GM23248 (cell line): ENCODE data around the gene BMAL1. TPM values are rescaled to one million over a fixed set of nuclear protein-coding genes. Genes with fewer than 3 reads are reported as not detected.
A peak's percentile ranks its signal among the peaks of the same experiment; 100 is the strongest.

Source experiments
- DNase-seq: peaks from one replicate; pipeline ENCODE4 v3.0.0-alpha.2; 2015
- H2AFZ ChIP-seq: fragments of 200-600 bp; sonication (generic); 2 replicates; pipeline ENCODE4 v1.6.1; 2016; ENCODE audit warnings: antibody characterized with exemption
- H3F3A ChIP-seq: fragments of 200-600 bp; sonication (generic); 2 replicates; pipeline ENCODE4 v1.6.1; 2016; ENCODE audit warnings: mild to moderate bottlenecking, antibody characterized with exemption, mixed run types; ENCODE audit not compliant: insufficient read depth
- H3K27ac ChIP-seq: fragments of 200-600 bp; sonication (generic); 2 replicates; pipeline ENCODE4 v1.5.1; 2016; ENCODE audit warnings: mild to moderate bottlenecking
- H3K27me3 ChIP-seq: fragments of 200-600 bp; sonication (generic); replicated peaks from 2 replicates; pipeline ENCODE4 v1.6.1; 2016; ENCODE audit warnings: mild to moderate bottlenecking; ENCODE audit not compliant: insufficient read depth
- H3K36me3 ChIP-seq: fragments of 200-600 bp; sonication (generic); 2 replicates; pipeline ENCODE4 v1.6.1; 2016; ENCODE audit warnings: low read depth, mild to moderate bottlenecking
- H3K4me1 ChIP-seq: fragments of 200-600 bp; sonication (generic); 2 replicates; pipeline ENCODE4 v1.6.1; 2016; ENCODE audit warnings: mild to moderate bottlenecking; ENCODE audit not compliant: insufficient read depth
- H3K4me2 ChIP-seq: fragments of 200-600 bp; sonication (generic); one replicate; pipeline ENCODE4 v1.6.1; 2016; ENCODE audit warnings: mild to moderate bottlenecking; ENCODE audit not compliant: unreplicated experiment
- H3K4me3 ChIP-seq: fragments of 200-600 bp; sonication (generic); 2 replicates; pipeline ENCODE4 v1.5.1; 2016; ENCODE audit warnings: mild to moderate bottlenecking
- H3K79me2 ChIP-seq: fragments of 200-600 bp; sonication (generic); 2 replicates; pipeline ENCODE4 v1.6.1; 2016; ENCODE audit warnings: mild to moderate bottlenecking; ENCODE audit not compliant: insufficient read depth
- H3K9ac ChIP-seq: fragments of 200-600 bp; sonication (generic); 2 replicates; pipeline ENCODE4 v1.6.1; 2016; ENCODE audit warnings: mild to moderate bottlenecking
- H3K9me2 ChIP-seq: fragments of 200-600 bp; sonication (generic); 2 replicates; pipeline ENCODE4 v1.6.1; 2016; ENCODE audit warnings: mixed run types, mild to moderate bottlenecking, moderate library complexity; ENCODE audit not compliant: insufficient read depth
- H3K9me3 ChIP-seq: fragments of 200-600 bp; sonication (generic); one replicate; pipeline ENCODE4 v1.6.1; 2017; ENCODE audit warnings: low read depth
- H4K20me1 ChIP-seq: fragments of 200-600 bp; sonication (generic); 2 replicates; pipeline ENCODE4 v1.6.0; 2016; ENCODE audit not compliant: insufficient read depth
- EZH2 ChIP-seq: fragments of 200-600 bp; sonication (generic); IDR thresholded peaks from 2 replicates; pipeline ENCODE4 v1.6.1; 2018; ENCODE audit warnings: antibody characterized with exemption, mild to moderate bottlenecking; ENCODE audit not compliant: insufficient read depth, poor library complexity, severe bottlenecking
- EZH2phosphoT487 ChIP-seq: fragments of 200-600 bp; sonication (generic); IDR thresholded peaks from 2 replicates; pipeline ENCODE4 v1.6.1; 2018; ENCODE audit warnings: antibody characterized with exemption, moderate library complexity, mild to moderate bottlenecking, low read depth; ENCODE audit not compliant: insufficient read depth
- WGBS, 2 experiments: methylation state at CpG; one replicate each; pipeline ENCODE4 v1.1.6; 2015 to 2017; ENCODE audit warnings: low lambda C conversion rate in 2 of 2, low coverage in 1 of 2; ENCODE audit errors: missing lambda C conversion rate in 2 of 2; 5-methylcytosine and 5-hydroxymethylcytosine counted together
- in situ Hi-C: fragments of 300-500 bp; cut with MboI; formaldehyde crosslinking; loops from 2 replicates; pipeline ENCODE4 v1.15.0; 2020
- polyA plus RNA-seq: library from polyadenylated mRNA; unstranded; fragments of >200 nt; fragmentation: Nextera tagmentation; extraction: Ambion mirVana; gene quantifications from 2 replicates; pipeline ENCODE4 v1.2.1, GENCODE V29; 2016
- total RNA-seq: library from RNA; depleted of rRNA; stranded (reverse); fragments of >200 nt; shearing (Covaris generic); gene quantifications from 2 replicates; pipeline ENCODE4 v1.2.3, GENCODE V29; 2014

The BMAL1 gene
- total and polyA plus RNA-seq, 2 experiments from 2014 or later = 31.9 to 41.7 TPM

- H3K4me1 ChIP-seq = peaks cover 18% of the 10 kb centered on the region
- TF ChIP-seq EZH2 = no peak
- TF ChIP-seq EZH2phosphoT487 = no peak
- in situ Hi-C loops = no loop called here
- peaks cover 15% of the 10 kb centered on the region for H3F3A ChIP-seq
- no peaks in the 10 kb centered on the region for H3K27me3 ChIP-seq
- no peaks in the 10 kb centered on the region for H3K9me2 ChIP-seq
- H3K9me3 ChIP-seq = no peaks in the 10 kb centered on the region
- H2AFZ ChIP-seq = no peak overlapping the region
- no peaks in the 10 kb centered on the region for H4K20me1 ChIP-seq
- no peak for DNase-seq
- WGBS, 2 experiments = 68 to 78% methylated on average over 1 of the region's 1 CpG
- no peaks in the 10 kb centered on the region for H3K36me3 ChIP-seq
- no peak overlapping the region for H3K27ac ChIP-seq
- H3K79me2 ChIP-seq = no peaks in the 10 kb centered on the region
- H3K4me3 ChIP-seq = no peak overlapping the region
- H3K9ac ChIP-seq = no peak overlapping the region
- no peak overlapping the region for H3K4me2 ChIP-seq
Observed at GRCh38 chr11:13271060-13271693, 6.4 kb upstream of the BMAL1 start.

GRCh38 chr11:13276454-13276831, 1.1 kb upstream of the BMAL1 start:
- Histone ChIP-seq H3K36me3 (no peaks in the 10 kb centered on the region), H4K20me1 (no peaks in the 10 kb centered on the region), H3K9me3 (no peaks in the 10 kb centered on the region), H2AFZ (peak overlapping the region; percentile 96), H3K27ac (peak overlapping the region; percentile 55; the same call in 1 of the 2 replicates), H3K4me1 (peaks cover 20% of the 10 kb centered on the region), H3K27me3 (no peaks in the 10 kb centered on the region), H3K9ac (peak overlapping the region; percentile 64), H3K4me3 (peak overlapping the region; percentile 86), H3K79me2 (peaks cover 35% of the 10 kb centered on the region), H3K4me2 (peak overlapping the region; percentile 98), H3K9me2 (no peaks in the 10 kb centered on the region), H3F3A (peaks cover 25% of the 10 kb centered on the region)
- in situ Hi-C loops = no loop called here
- WGBS, 2 experiments = 7 to 10% methylated on average over 8 of the region's 8 CpGs
- no peak for TF ChIP-seq EZH2
- no peak for TF ChIP-seq EZH2phosphoT487
- no peak for DNase-seq

- Histone ChIP-seq H3K9ac (peak overlapping the region; percentile 83), H3K4me2 (peak overlapping the region; percentile 98), H3K4me1 (peaks cover 20% of the 10 kb centered on the region), H3K36me3 (no peaks in the 10 kb centered on the region), H3K9me3 (no peaks in the 10 kb centered on the region), H3K4me3 (peak overlapping the region; percentile 86), H3K27ac (peak overlapping the region; percentile 56), H3K9me2 (no peaks in the 10 kb centered on the region), H3K27me3 (no peaks in the 10 kb centered on the region), H3K79me2 (peaks cover 42% of the 10 kb centered on the region), H4K20me1 (no peaks in the 10 kb centered on the region; the same call in 1 of the 2 replicates), H3F3A (peaks cover 25% of the 10 kb centered on the region), H2AFZ (peak overlapping the region; percentile 96)
- WGBS, 2 experiments = 1% methylated on average over 68 to 72 of the region's 72 CpGs
- no peak for TF ChIP-seq EZH2
- TF ChIP-seq EZH2phosphoT487 = no peak
- DNase-seq = peak; percentile 99
- in situ Hi-C loops = no loop called here
Observed at GRCh38 chr11:13276832-13277767, 490 bp upstream of the BMAL1 start.

GRCh38 chr11:13278609-13279486, 1.3 kb downstream of the BMAL1 start:
- no peaks in the 10 kb centered on the region for H3K27me3 ChIP-seq
- peak overlapping the region; percentile 56; the same call in 1 of the 2 replicates for H3K27ac ChIP-seq
- peak overlapping the region; percentile 83 for H3K9ac ChIP-seq
- peaks cover 3% of the 10 kb centered on the region; the same call in 1 of the 2 replicates for H4K20me1 ChIP-seq
- WGBS, 2 experiments = 3 to 5% methylated on average over 52 to 59 of the region's 61 CpGs
- H3K9me2 ChIP-seq = no peaks in the 10 kb centered on the region
- in situ Hi-C loops = no loop called here
- no peaks in the 10 kb centered on the region for H3K36me3 ChIP-seq
- H3K9me3 ChIP-seq = no peaks in the 10 kb centered on the region
- peak overlapping the region; percentile 86 for H3K4me3 ChIP-seq
- peaks cover 59% of the 10 kb centered on the region for H3K79me2 ChIP-seq
- TF ChIP-seq EZH2phosphoT487 = no peak
- no peak for TF ChIP-seq EZH2
- peak overlapping the region; percentile 83 for H2AFZ ChIP-seq
- peak overlapping the region; percentile 91 for H3K4me2 ChIP-seq
- peaks cover 20% of the 10 kb centered on the region for H3K4me1 ChIP-seq
- peak; percentile 40 for DNase-seq
- peaks cover 25% of the 10 kb centered on the region for H3F3A ChIP-seq
